ENCODE data around the gene KRT2.

DNA sequence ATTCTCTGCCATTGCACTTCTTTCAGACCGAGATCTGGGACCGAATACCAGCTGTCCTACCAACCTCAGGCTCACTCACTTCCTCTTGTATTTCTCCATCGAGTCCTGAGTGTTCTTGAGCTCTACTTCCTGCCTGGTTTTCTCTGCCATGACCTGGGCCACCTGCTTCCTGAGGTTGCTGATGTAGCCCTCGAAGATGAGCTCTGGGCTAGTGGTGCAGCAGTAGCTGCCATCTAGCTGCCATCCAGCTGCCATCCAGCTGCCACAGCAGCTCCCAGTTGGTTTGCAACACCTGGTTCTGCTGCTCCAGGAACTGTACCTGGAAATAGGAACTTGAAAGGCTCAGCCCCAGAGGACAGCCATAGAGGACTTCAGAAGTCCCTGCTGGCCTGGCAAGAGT lies 18.6 kb downstream of the KRT2 start:
- no peak for TF ChIP-seq FOXM1 (IDR thresholded peaks at IDR 0.05; ENCODE audit: borderline replicate concordance, low read depth)
- no peak for TF ChIP-seq TEAD4 (IDR thresholded peaks at IDR 0.05)
- TF ChIP-seq, protein P1, sequence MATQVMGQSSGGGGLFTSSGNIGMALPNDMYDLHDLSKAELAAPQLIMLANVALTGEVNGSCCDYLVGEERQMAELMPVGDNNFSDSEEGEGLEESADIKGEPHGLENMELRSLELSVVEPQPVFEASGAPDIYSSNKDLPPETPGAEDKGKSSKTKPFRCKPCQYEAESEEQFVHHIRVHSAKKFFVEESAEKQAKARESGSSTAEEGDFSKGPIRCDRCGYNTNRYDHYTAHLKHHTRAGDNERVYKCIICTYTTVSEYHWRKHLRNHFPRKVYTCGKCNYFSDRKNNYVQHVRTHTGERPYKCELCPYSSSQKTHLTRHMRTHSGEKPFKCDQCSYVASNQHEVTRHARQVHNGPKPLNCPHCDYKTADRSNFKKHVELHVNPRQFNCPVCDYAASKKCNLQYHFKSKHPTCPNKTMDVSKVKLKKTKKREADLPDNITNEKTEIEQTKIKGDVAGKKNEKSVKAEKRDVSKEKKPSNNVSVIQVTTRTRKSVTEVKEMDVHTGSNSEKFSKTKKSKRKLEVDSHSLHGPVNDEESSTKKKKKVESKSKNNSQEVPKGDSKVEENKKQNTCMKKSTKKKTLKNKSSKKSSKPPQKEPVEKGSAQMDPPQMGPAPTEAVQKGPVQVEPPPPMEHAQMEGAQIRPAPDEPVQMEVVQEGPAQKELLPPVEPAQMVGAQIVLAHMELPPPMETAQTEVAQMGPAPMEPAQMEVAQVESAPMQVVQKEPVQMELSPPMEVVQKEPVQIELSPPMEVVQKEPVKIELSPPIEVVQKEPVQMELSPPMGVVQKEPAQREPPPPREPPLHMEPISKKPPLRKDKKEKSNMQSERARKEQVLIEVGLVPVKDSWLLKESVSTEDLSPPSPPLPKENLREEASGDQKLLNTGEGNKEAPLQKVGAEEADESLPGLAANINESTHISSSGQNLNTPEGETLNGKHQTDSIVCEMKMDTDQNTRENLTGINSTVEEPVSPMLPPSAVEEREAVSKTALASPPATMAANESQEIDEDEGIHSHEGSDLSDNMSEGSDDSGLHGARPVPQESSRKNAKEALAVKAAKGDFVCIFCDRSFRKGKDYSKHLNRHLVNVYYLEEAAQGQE (IDR thresholded peaks at IDR 0.05; ENCODE audit: low read depth): no peak
- TF ChIP-seq, protein P2, sequence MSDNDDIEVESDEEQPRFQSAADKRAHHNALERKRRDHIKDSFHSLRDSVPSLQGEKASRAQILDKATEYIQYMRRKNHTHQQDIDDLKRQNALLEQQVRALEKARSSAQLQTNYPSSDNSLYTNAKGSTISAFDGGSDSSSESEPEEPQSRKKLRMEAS (IDR thresholded peaks at IDR 0.05): no peak
- no peak for TF ChIP-seq CEBPB (IDR thresholded peaks at IDR 0.05)
- no peak for TF ChIP-seq TAF1 (IDR thresholded peaks at IDR 0.05; ENCODE audit: low read depth)
- TF ChIP-seq EP300 (IDR thresholded peaks at IDR 0.05; ENCODE audit: borderline replicate concordance): no peak
- TF ChIP-seq RAD21 (IDR thresholded peaks at IDR 0.05; ENCODE audit: low read depth): no peak
- TF ChIP-seq, protein P3, sequence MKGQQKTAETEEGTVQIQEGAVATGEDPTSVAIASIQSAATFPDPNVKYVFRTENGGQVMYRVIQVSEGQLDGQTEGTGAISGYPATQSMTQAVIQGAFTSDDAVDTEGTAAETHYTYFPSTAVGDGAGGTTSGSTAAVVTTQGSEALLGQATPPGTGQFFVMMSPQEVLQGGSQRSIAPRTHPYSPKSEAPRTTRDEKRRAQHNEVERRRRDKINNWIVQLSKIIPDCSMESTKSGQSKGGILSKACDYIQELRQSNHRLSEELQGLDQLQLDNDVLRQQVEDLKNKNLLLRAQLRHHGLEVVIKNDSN (IDR thresholded peaks at IDR 0.05): no peak
- no peak for TF ChIP-seq TCF12 (IDR thresholded peaks at IDR 0.05; ENCODE audit: low read depth)
- TF ChIP-seq EGR1 (IDR thresholded peaks at IDR 0.05): no peak
- no peak for TF ChIP-seq YY1 (IDR thresholded peaks at IDR 0.05; ENCODE audit: low read depth)
- TF ChIP-seq CREB1 (IDR thresholded peaks at IDR 0.05; ENCODE audit: low read depth): no peak
